Activated T-cell treated with anti-CD3 and anti-CD28 coated beads, Interleukin-2, amount 50 U/mL, for 4 hours (primary cell): ENCODE measurements around the gene RNU5B-1. TPM values are rescaled to one million over a fixed set of nuclear protein-coding genes. Genes with fewer than 3 reads are reported as not detected.

ENCODE experiments used
- ATAC-seq, 2 donors: fragments of 200-7000 bp; cut with Tn5 transposase; one replicate each; pipeline ENCODE4 v1.10.0; 2021
- DNase-seq: peaks from one replicate; pipeline ENCODE4 v3.0.0-alpha.2; 2020
- H3K27me3 Mint-ChIP-seq: one replicate; pipeline ENCODE4 v1.8.0; 2021; ENCODE audit warnings: low read depth, mixed read lengths
- H3K36me3 Mint-ChIP-seq: one replicate; pipeline ENCODE4 v1.8.0; 2022; ENCODE audit warnings: mixed read lengths; ENCODE audit not compliant: insufficient read depth
- H3K4me1 Mint-ChIP-seq: one replicate; pipeline ENCODE4 v1.8.0; 2021; ENCODE audit warnings: low read depth, mixed read lengths
- H3K4me3 Mint-ChIP-seq: one replicate; pipeline ENCODE4 v1.8.0; 2021; ENCODE audit warnings: mild to moderate bottlenecking, moderate library complexity, mixed read lengths
- H3K9me3 Mint-ChIP-seq: one replicate; pipeline ENCODE4 v1.8.0; 2021; ENCODE audit warnings: mixed read lengths
- total RNA-seq, 3 donors: library from RNA; stranded (reverse); gene quantifications; one replicate each; pipeline ENCODE4 v1.2.1, GENCODE V29; 2021

Gene RNU5B-1
- total RNA-seq, 3 donors from 2014 or later, result 14.0 TPM; not detected in 2

- H3K9me3 Mint-ChIP-seq, result no peaks in the 10 kb centered on the region
- no peaks in the 10 kb centered on the region for H3K36me3 Mint-ChIP-seq
- ATAC-seq (no peak), DNase-seq (no peak)
- H3K4me3 Mint-ChIP-seq, result no peak overlapping the region
- H3K27me3 Mint-ChIP-seq, result peaks cover 3% of the 10 kb centered on the region
- H3K4me1 Mint-ChIP-seq, result no peaks in the 10 kb centered on the region
Measured at GRCh38 chr15:65328506-65329287, 24.2 kb downstream of the RNU5B-1 start.

GRCh38 chr15:65329288-65329983 is 25.0 kb downstream of the RNU5B-1 start:
- no peaks in the 10 kb centered on the region for H3K9me3 Mint-ChIP-seq
- H3K27me3 Mint-ChIP-seq, result peaks cover 6% of the 10 kb centered on the region
- H3K36me3 Mint-ChIP-seq, result no peaks in the 10 kb centered on the region
- DNase-seq, result no peak
- no peaks in the 10 kb centered on the region for H3K4me1 Mint-ChIP-seq
- no peak for ATAC-seq
- H3K4me3 Mint-ChIP-seq, result no peak overlapping the region

GRCh38 chr15:65329984-65330735 is 25.7 kb downstream of the RNU5B-1 start:
- DNase-seq (no peak), ATAC-seq (no peak)
- no peaks in the 10 kb centered on the region for H3K36me3 Mint-ChIP-seq

GRCh38 chr15:65330934-65331645 is 26.6 kb downstream of the RNU5B-1 start:
- H3K4me3 Mint-ChIP-seq, result no peak overlapping the region
- H3K27me3 Mint-ChIP-seq, result peaks cover 6% of the 10 kb centered on the region
- no peaks in the 10 kb centered on the region for H3K36me3 Mint-ChIP-seq
- no peaks in the 10 kb centered on the region for H3K4me1 Mint-ChIP-seq
- no peak for ATAC-seq
- no peaks in the 10 kb centered on the region for H3K9me3 Mint-ChIP-seq
- DNase-seq, result no peak

More at GRCh38 chr15:65329984-65330735, 25.7 kb downstream of the RNU5B-1 start:
- Mint-ChIP-seq H3K4me3 (no peak overlapping the region), H3K27me3 (peaks cover 6% of the 10 kb centered on the region), H3K9me3 (no peaks in the 10 kb centered on the region), H3K4me1 (no peaks in the 10 kb centered on the region)

- no peaks in the 10 kb centered on the region for H3K36me3 Mint-ChIP-seq
- no peak overlapping the region for H3K4me3 Mint-ChIP-seq
- no peak for DNase-seq
- H3K27me3 Mint-ChIP-seq, result peaks cover 9% of the 10 kb centered on the region
- ATAC-seq, result no peak
- H3K4me1 Mint-ChIP-seq, result no peaks in the 10 kb centered on the region
- no peaks in the 10 kb centered on the region for H3K9me3 Mint-ChIP-seq
Measured at GRCh38 chr15:65331811-65332210, 27.3 kb downstream of the RNU5B-1 start.

- H3K36me3 Mint-ChIP-seq, result no peaks in the 10 kb centered on the region
- ATAC-seq, result no peak
- H3K4me3 Mint-ChIP-seq, result no peak overlapping the region
- DNase-seq, result no peak
- H3K27me3 Mint-ChIP-seq, result peaks cover 9% of the 10 kb centered on the region
- H3K9me3 Mint-ChIP-seq, result no peaks in the 10 kb centered on the region
- H3K4me1 Mint-ChIP-seq, result no peaks in the 10 kb centered on the region
Measured at GRCh38 chr15:65332391-65333147, 28.1 kb downstream of the RNU5B-1 start.

- Mint-ChIP-seq H3K36me3 (no peaks in the 10 kb centered on the region), H3K27me3 (peaks cover 9% of the 10 kb centered on the region), H3K9me3 (no peaks in the 10 kb centered on the region), H3K4me1 (no peaks in the 10 kb centered on the region), H3K4me3 (no peak overlapping the region)
- ATAC-seq, result peak in 1 of 2 donors; percentile 21
- no peak for DNase-seq
Measured at GRCh38 chr15:65333148-65333820, 28.8 kb downstream of the RNU5B-1 start.

GRCh38 chr15:65333856-65334255 is 29.4 kb downstream of the RNU5B-1 start:
- Mint-ChIP-seq H3K27me3 (peaks cover 9% of the 10 kb centered on the region), H3K36me3 (no peaks in the 10 kb centered on the region), H3K4me1 (no peaks in the 10 kb centered on the region), H3K9me3 (no peaks in the 10 kb centered on the region), H3K4me3 (no peak overlapping the region)
- ATAC-seq (no peak), DNase-seq (no peak)

- DNase-seq, result no peak
- ATAC-seq, result no peak
- peaks cover 1% of the 10 kb centered on the region for H3K4me1 Mint-ChIP-seq
- peaks cover 11% of the 10 kb centered on the region for H3K27me3 Mint-ChIP-seq
- H3K36me3 Mint-ChIP-seq, result no peaks in the 10 kb centered on the region
- no peaks in the 10 kb centered on the region for H3K9me3 Mint-ChIP-seq
- H3K4me3 Mint-ChIP-seq, result no peak overlapping the region
Measured at GRCh38 chr15:65334586-65335231, 30.2 kb downstream of the RNU5B-1 start.

GRCh38 chr15:65335278-65336055 is 31.0 kb downstream of the RNU5B-1 start:
- Mint-ChIP-seq H3K9me3 (no peaks in the 10 kb centered on the region), H3K4me3 (no peak overlapping the region), H3K27me3 (peaks cover 14% of the 10 kb centered on the region), H3K4me1 (peaks cover 2% of the 10 kb centered on the region), H3K36me3 (no peaks in the 10 kb centered on the region)
- ATAC-seq, result no peak
- no peak for DNase-seq

- peaks cover 2% of the 10 kb centered on the region for H3K4me1 Mint-ChIP-seq
- DNase-seq (no peak), ATAC-seq (no peak)
- no peaks in the 10 kb centered on the region for H3K36me3 Mint-ChIP-seq
- peaks cover 14% of the 10 kb centered on the region for H3K27me3 Mint-ChIP-seq
- H3K9me3 Mint-ChIP-seq, result no peaks in the 10 kb centered on the region
- H3K4me3 Mint-ChIP-seq, result no peak overlapping the region
Measured at GRCh38 chr15:65336493-65337435, 32.3 kb downstream of the RNU5B-1 start.
